Sigmoid colon (tissue), 4 donors: ENCODE data around the gene MANBA.

Source experiments
- EP300 ChIP-seq, 4 donors: sonication (generic); formaldehyde crosslinking; IDR thresholded peaks; one replicate each; pipeline ENCODE4 v1.6.1; 2017; ENCODE audit warnings: antibody characterized with exemption in 4 of 4
- TF ChIP-seq, protein P1 (sequence below), 4 experiments: fragments of 450-650 bp in 3 of 4; fragments of 200-600 bp in 1 of 4; IDR thresholded peaks; one replicate each; pipeline ENCODE4 v1.5.1; 2016 to 2019; ENCODE audit warnings: antibody characterized with exemption in 4 of 4, mild to moderate bottlenecking in 3 of 4, moderate library complexity in 2 of 4

DNA sequence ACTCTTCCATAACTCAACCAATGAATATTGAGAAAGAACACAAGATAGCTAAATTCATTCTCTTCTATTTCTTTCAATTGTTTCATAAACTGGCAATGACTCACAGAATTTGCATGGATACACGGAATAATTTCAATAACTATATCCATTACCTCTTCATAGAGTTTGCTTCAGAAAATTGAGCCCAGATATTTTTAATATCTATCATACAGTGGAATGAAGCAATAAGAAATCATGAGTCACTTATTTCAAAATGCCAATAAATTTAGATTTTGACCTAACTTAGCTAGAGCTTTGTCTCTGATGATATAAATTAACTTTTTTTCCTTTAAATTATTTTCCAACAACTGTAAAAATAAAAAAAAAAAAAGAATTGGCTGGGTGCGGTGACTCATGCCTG is 22.2 kb upstream of the MANBA start:
- TF ChIP-seq, protein P1, sequence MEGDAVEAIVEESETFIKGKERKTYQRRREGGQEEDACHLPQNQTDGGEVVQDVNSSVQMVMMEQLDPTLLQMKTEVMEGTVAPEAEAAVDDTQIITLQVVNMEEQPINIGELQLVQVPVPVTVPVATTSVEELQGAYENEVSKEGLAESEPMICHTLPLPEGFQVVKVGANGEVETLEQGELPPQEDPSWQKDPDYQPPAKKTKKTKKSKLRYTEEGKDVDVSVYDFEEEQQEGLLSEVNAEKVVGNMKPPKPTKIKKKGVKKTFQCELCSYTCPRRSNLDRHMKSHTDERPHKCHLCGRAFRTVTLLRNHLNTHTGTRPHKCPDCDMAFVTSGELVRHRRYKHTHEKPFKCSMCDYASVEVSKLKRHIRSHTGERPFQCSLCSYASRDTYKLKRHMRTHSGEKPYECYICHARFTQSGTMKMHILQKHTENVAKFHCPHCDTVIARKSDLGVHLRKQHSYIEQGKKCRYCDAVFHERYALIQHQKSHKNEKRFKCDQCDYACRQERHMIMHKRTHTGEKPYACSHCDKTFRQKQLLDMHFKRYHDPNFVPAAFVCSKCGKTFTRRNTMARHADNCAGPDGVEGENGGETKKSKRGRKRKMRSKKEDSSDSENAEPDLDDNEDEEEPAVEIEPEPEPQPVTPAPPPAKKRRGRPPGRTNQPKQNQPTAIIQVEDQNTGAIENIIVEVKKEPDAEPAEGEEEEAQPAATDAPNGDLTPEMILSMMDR (IDR thresholded peaks at IDR 0.05), result no peak
- TF ChIP-seq EP300 (IDR thresholded peaks at IDR 0.05), result no peak
